OCI-LY1 (cell line): Measurements from ENCODE around the gene ILRUN.
"Not testable (repeated sequence)": the region's sequence is repeated elsewhere in the genome, so short reads cannot be mapped to it uniquely, and the experiment has no call there.

Experiments used
- EZH2 ChIP-seq: fragments of 200-600 bp; sonication (generic), shearing (Covaris generic); IDR thresholded peaks from 2 replicates; pipeline ENCODE4 v1.8.0; 2017; ENCODE audit warnings: borderline replicate concordance, mixed run types, mild to moderate bottlenecking, antibody characterized with exemption, low read length, moderate library complexity, mixed read lengths
- TF ChIP-seq, protein P1 (sequence below): fragments of 200-600 bp; sonication (generic), shearing (Covaris generic); IDR thresholded peaks from 2 replicates; pipeline ENCODE4 v1.5.1; 2017; ENCODE audit warnings: mild to moderate bottlenecking, antibody characterized with exemption, low read length, moderate library complexity, mixed read lengths

GRCh38 chr6:34680313-34680712 lies 16.3 kb downstream of the ILRUN start:
- TF ChIP-seq, protein P1, sequence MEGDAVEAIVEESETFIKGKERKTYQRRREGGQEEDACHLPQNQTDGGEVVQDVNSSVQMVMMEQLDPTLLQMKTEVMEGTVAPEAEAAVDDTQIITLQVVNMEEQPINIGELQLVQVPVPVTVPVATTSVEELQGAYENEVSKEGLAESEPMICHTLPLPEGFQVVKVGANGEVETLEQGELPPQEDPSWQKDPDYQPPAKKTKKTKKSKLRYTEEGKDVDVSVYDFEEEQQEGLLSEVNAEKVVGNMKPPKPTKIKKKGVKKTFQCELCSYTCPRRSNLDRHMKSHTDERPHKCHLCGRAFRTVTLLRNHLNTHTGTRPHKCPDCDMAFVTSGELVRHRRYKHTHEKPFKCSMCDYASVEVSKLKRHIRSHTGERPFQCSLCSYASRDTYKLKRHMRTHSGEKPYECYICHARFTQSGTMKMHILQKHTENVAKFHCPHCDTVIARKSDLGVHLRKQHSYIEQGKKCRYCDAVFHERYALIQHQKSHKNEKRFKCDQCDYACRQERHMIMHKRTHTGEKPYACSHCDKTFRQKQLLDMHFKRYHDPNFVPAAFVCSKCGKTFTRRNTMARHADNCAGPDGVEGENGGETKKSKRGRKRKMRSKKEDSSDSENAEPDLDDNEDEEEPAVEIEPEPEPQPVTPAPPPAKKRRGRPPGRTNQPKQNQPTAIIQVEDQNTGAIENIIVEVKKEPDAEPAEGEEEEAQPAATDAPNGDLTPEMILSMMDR: not testable (repeated sequence)
- not testable (repeated sequence) for TF ChIP-seq EZH2
